Testis (tissue), 3 donors: ENCODE data around the gene SART3. TPM values are rescaled to one million over a fixed set of nuclear protein-coding genes. Genes with fewer than 3 reads are reported as not detected.

Source experiments
- DNase-seq: peaks from one replicate; pipeline ENCODE4 v3.0.0-alpha.2; 2019
- H3K27ac ChIP-seq, 2 donors: fragments of 200-600 bp; sonication (generic); one replicate each; pipeline ENCODE4 v1.5.1; 2019
- H3K27me3 ChIP-seq: fragments of 200-600 bp; sonication (generic); one replicate; pipeline ENCODE4 v1.5.1; 2019
- H3K36me3 ChIP-seq: fragments of 200-600 bp; sonication (generic); one replicate; pipeline ENCODE4 v1.5.1; 2017; ENCODE audit warnings: low read depth; ENCODE audit errors: missing control alignments
- H3K4me1 ChIP-seq: fragments of 200-600 bp; sonication (generic); one replicate; pipeline ENCODE4 v1.5.1; 2019
- H3K4me3 ChIP-seq, 2 donors: fragments of 200-600 bp; sonication (generic); one replicate each; pipeline ENCODE4 v1.5.1; 2017 to 2019
- H3K9me3 ChIP-seq: fragments of 200-600 bp; sonication (generic); one replicate; pipeline ENCODE4 v1.5.1; 2017
- POLR2A ChIP-seq: fragments of 450-650 bp; IDR thresholded peaks from one replicate; pipeline ENCODE4 v1.6.1; 2017; ENCODE audit warnings: antibody characterized with exemption, mild to moderate bottlenecking, moderate library complexity
- WGBS, 2 donors: methylation state at CpG; one replicate each; pipeline ENCODE4 v1.1.5; 2018; 5-methylcytosine and 5-hydroxymethylcytosine counted together
- intact Hi-C: fragments of 100-400 bp; cut with DNase I; formaldehyde crosslinking; loops from one replicate; pipeline ENCODE4 v1.15.1; 2023; ENCODE audit warnings: low total_unique reads
- polyA plus RNA-seq: library from polyadenylated mRNA; stranded (reverse); fragments of 350-450 nt; fragmentation: Illumina TruSeq; extraction: RNeasy Lipid Tissue Mini Kit (QIAGEN cat#74804); gene quantifications from one replicate; pipeline ENCODE4 v1.2.3, GENCODE V29; 2014; ENCODE audit warnings: low read depth, low replicate concordance; ENCODE audit not compliant: insufficient read depth
- total RNA-seq, 2 donors: library from RNA; depleted of rRNA; stranded (reverse); fragments of >200 nt; gene quantifications; one replicate each; pipeline ENCODE4 v1.2.3, GENCODE V29; 2016
- TF ChIP-seq, protein P1 (sequence below), 3 experiments: fragments of 450-650 bp in 2 of 3; fragments of 200-600 bp in 1 of 3; sonication (generic) in 1 of 3; IDR thresholded peaks; one replicate each; pipeline ENCODE4 v1.5.1; 2016 to 2019; ENCODE audit warnings: antibody characterized with exemption in 3 of 3, mild to moderate bottlenecking in 2 of 3, moderate library complexity in 1 of 3

Gene SART3
- total and polyA plus RNA-seq, 3 donors from 2014 or later = 48.6 to 116 (median 115) TPM

DNA sequence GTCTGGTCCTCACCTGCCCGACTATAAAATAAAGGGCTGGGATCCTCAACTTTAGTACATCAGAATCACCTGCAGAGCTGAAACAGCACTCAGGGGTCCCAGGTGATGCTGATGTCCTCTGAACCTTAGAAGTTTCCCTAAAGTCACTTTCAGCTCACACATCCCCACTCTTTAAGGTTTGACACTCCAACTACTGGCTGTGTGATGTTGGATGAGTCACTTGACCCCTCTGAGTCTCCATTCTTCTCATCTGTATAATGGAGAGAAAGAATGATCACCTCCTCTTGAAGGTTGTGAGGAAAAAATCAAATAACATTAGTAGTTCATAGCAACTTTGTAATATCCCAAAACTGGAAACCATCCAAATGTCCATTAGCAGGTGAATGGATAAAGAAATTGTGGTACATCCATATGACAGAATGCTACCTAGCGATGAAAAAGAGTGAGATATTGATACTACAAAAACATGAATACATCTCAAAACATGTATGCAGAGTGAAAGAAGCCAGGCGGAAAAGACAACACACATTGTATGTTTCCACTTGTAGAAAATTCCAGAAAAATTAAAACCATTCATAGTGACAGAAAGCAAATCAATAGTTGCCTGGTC lies 23.6 kb upstream of the SART3 start:
- WGBS, 2 donors = 85 to 86% methylated on average over 3 of the region's 3 CpGs

DNA sequence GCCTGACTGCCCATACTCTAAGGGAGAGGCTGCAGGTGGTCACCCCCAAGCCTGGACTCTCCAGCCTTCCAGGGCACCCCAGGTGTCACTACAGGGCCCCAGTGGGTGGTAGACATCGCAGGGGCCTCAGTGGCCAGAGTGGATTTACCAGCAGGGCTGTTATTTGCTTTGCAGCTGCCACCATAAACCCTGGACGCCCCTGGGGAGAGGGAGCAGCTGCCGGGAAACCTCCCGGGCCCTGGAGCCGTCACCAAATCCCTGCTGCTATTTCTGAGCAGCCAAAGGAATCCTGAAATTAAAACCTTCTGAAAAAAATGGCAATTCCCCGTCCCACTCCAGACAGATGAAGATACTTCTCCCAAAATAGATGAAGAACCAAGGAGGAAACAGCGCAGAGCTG lies 23.0 kb upstream of the SART3 start:
- no peak for DNase-seq
- no peaks in the 10 kb centered on the region for H3K36me3 ChIP-seq
- intact Hi-C loops = no loop called here
- H3K4me1 ChIP-seq = peaks cover 17% of the 10 kb centered on the region
- 67 to 80% methylated on average over 2 to 7 of the region's 7 CpGs for WGBS, 2 donors
- no peaks in the 10 kb centered on the region for H3K9me3 ChIP-seq
- no peak for TF ChIP-seq POLR2A
- TF ChIP-seq, protein P1, sequence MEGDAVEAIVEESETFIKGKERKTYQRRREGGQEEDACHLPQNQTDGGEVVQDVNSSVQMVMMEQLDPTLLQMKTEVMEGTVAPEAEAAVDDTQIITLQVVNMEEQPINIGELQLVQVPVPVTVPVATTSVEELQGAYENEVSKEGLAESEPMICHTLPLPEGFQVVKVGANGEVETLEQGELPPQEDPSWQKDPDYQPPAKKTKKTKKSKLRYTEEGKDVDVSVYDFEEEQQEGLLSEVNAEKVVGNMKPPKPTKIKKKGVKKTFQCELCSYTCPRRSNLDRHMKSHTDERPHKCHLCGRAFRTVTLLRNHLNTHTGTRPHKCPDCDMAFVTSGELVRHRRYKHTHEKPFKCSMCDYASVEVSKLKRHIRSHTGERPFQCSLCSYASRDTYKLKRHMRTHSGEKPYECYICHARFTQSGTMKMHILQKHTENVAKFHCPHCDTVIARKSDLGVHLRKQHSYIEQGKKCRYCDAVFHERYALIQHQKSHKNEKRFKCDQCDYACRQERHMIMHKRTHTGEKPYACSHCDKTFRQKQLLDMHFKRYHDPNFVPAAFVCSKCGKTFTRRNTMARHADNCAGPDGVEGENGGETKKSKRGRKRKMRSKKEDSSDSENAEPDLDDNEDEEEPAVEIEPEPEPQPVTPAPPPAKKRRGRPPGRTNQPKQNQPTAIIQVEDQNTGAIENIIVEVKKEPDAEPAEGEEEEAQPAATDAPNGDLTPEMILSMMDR (IDR thresholded peaks at IDR 0.05) = no peak
- no peak overlapping the region for H3K27ac ChIP-seq
- no peak overlapping the region for H3K4me3 ChIP-seq
- H3K27me3 ChIP-seq = no peaks in the 10 kb centered on the region

More for the DNA sequence above, 23.6 kb upstream of the SART3 start:
- H3K36me3 ChIP-seq = no peaks in the 10 kb centered on the region
- H3K4me1 ChIP-seq = peaks cover 19% of the 10 kb centered on the region
- intact Hi-C loops = no loop called here
- no peaks in the 10 kb centered on the region for H3K27me3 ChIP-seq
- TF ChIP-seq POLR2A = no peak
- TF ChIP-seq, protein P1 (IDR thresholded peaks at IDR 0.05) = no peak
- H3K9me3 ChIP-seq = no peaks in the 10 kb centered on the region
- H3K4me3 ChIP-seq = no peak overlapping the region
- no peak for DNase-seq
- no peak overlapping the region for H3K27ac ChIP-seq

DNA sequence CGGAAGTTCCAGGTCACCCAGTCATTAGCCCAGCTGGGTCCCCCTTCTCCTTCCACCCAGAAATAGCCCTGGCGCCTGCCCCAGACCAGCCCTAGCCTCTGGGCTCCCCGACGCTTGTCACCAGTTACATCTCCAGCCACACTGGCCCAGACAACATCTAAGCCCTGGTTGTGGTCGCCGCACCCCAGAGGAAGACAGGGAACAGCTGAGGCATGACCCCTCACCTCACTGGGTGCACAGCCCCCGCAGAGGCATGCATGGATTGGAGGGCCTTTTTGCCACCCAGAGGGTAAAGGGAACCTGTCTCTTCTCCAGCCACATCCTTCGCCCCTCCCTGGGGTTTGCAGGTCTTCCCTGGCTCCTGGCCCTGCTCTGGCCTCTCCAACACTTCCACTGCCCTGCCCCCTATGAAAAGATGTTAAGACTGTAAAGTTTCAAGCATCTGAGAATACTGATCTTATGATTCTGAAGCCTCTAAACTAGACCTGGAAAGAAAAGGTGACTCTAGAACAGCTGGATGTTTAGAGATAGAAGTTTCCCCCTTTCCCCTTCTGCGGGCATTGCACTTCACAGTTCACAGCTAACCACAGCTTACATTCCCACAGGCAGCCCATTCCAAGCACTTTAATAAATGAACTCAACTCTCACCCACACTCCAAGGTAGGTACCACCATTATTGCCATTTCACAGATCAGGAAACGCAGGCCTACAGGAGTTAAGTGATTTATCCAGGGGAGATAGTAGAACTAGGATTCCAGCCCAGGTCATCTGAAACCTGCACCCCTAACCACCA lies 22.2 kb upstream of the SART3 start:
- Histone ChIP-seq H3K36me3 (no peaks in the 10 kb centered on the region), H3K27me3 (no peaks in the 10 kb centered on the region), H3K4me1 (peaks cover 15% of the 10 kb centered on the region), H3K9me3 (no peaks in the 10 kb centered on the region), H3K27ac (no peak overlapping the region), H3K4me3 (no peak overlapping the region)
- TF ChIP-seq POLR2A = no peak
- TF ChIP-seq, protein P1 (IDR thresholded peaks at IDR 0.05) = no peak
- 83 to 88% methylated on average over 7 to 10 of the region's 10 CpGs for WGBS, 2 donors
- no peak for DNase-seq
- intact Hi-C loops = no loop called here

DNA sequence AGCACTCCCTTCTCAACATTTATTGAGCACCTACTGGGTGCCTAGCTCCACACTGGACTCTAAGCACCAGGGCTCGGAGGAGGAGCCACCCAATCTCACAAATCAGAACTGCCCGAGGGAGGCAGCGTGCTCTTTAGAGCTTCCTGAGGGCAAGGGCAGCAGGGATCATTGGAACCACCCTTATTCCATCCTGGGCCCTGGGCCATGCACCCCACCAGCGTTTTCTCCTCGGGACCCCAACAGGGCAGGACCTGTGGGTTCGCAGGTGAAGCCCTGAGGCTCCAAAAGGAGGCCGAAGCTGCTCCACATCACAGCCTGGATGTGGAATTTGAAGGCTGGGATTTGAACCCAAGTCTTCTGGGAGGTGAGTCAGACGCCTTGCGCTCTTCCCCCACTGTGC lies 21.5 kb upstream of the SART3 start:
- DNase-seq = no peak
- 87 to 90% methylated on average over 9 of the region's 9 CpGs for WGBS, 2 donors
- intact Hi-C loops = no loop called here
- H3K4me3 ChIP-seq = no peak overlapping the region
- peaks cover 15% of the 10 kb centered on the region for H3K4me1 ChIP-seq
- H3K27ac ChIP-seq = no peak overlapping the region
- no peaks in the 10 kb centered on the region for H3K27me3 ChIP-seq
- H3K36me3 ChIP-seq = no peaks in the 10 kb centered on the region
- no peaks in the 10 kb centered on the region for H3K9me3 ChIP-seq
- TF ChIP-seq, protein P1 (IDR thresholded peaks at IDR 0.05) = no peak
- TF ChIP-seq POLR2A = no peak
